Heart left ventricle (tissue), 16 donors: ENCODE data around the gene ZNF410. TPM values are rescaled to one million over a fixed set of nuclear protein-coding genes. Genes with fewer than 3 reads are reported as not detected.
A peak's percentile ranks its signal among the peaks of the same experiment; 100 is the strongest.

Experiments used
- ATAC-seq, 4 donors: fragments of 200-7000 bp; cut with Tn5 transposase; one replicate each; pipeline ENCODE4 v1.9.1; 2020 to 2022; ENCODE audit warnings: moderate library complexity in 4 of 4, mild to moderate bottlenecking in 3 of 4, moderate number of reproducible peaks in 1 of 4
- DNase-seq, 5 donors: peaks; one replicate each; pipeline ENCODE4 v3.0.0-alpha.2; 2020
- H3K27ac ChIP-seq, 12 donors: fragments of 200-600 bp; sonication (generic) in 4 of 12; one replicate each; pipeline versions ENCODE4 v1.5.0 to v1.8.0; 2016 to 2022; ENCODE audit warnings: mild to moderate bottlenecking in 2 of 12
- H3K27me3 ChIP-seq, 9 donors: fragments of 200-600 bp; sonication (generic) in 2 of 9; one replicate each; pipeline versions ENCODE4 v1.5.1 to v1.8.0; 2016 to 2022; ENCODE audit warnings: mild to moderate bottlenecking in 3 of 9
- H3K36me3 ChIP-seq, 9 donors: fragments of 200-600 bp; sonication (generic) in 2 of 9; one replicate each; pipeline versions ENCODE4 v1.5.0 to v1.8.0; 2018 to 2022; ENCODE audit warnings: mild to moderate bottlenecking in 2 of 9
- H3K4me1 ChIP-seq, 12 donors: fragments of 200-600 bp; sonication (generic) in 4 of 12; one replicate each; pipeline versions ENCODE4 v1.5.0 to v1.8.0; 2016 to 2022; ENCODE audit warnings: mild to moderate bottlenecking in 3 of 12
- H3K4me3 ChIP-seq, 12 donors: fragments of 200-600 bp; sonication (generic) in 4 of 12; one replicate each; pipeline versions ENCODE4 v1.5.0 to v1.8.0; 2017 to 2022; ENCODE audit warnings: mild to moderate bottlenecking in 9 of 12, moderate library complexity in 4 of 12
- H3K9me3 ChIP-seq, 12 donors: fragments of 200-600 bp; sonication (generic) in 4 of 12; one replicate each; pipeline versions ENCODE4 v1.5.0 to v1.8.0; 2016 to 2022; ENCODE audit warnings: mild to moderate bottlenecking in 1 of 12
- POLR2A ChIP-seq, 2 donors: fragments of 450-650 bp; IDR thresholded peaks; one replicate each; pipeline ENCODE4 v1.6.1; 2017; ENCODE audit warnings: antibody characterized with exemption in 2 of 2, mild to moderate bottlenecking in 2 of 2, moderate library complexity in 2 of 2
- WGBS, 4 donors: extraction: QIAGEN DNeasy Blood & Tissue Kit in 2 of 4; methylation state at CpG; one replicate each; pipeline versions ENCODE4 v1.1.5 to v1.1.7; 2013 to 2018; 5-methylcytosine and 5-hydroxymethylcytosine counted together
- intact Hi-C, 10 donors: fragments of 100-400 bp; cut with DNase I; formaldehyde crosslinking; loops; one replicate each; pipeline versions ENCODE4 v1.11.1 to v1.14.2; 2022
- polyA plus RNA-seq, 2 donors: library from polyadenylated mRNA; stranded (reverse); fragments of 200-250 nt; gene quantifications; one replicate each; pipeline ENCODE4 v1.2.3, GENCODE V29; 2013
- total RNA-seq, 9 donors: library from RNA; depleted of rRNA in 2 of 9; stranded (reverse); fragments of >200 nt in 2 of 9; fragmentation: NEBNext Ultra II Directional in 3 of 9; extraction: Animal tissue kit (Norgen Biotek cat#: 25700) in 3 of 9; gene quantifications; one replicate each; pipeline versions ENCODE4 v1.1.0 to v1.2.4, GENCODE V29; 2016 to 2023
- TF ChIP-seq, protein P1 (sequence below), 12 donors: fragments of 200-600 bp; sonication (generic) in 4 of 12; IDR thresholded peaks; one replicate each; pipeline versions ENCODE4 v1.5.0 to v1.8.0; 2018 to 2022; ENCODE audit warnings: antibody characterized with exemption in 12 of 12, mild to moderate bottlenecking in 5 of 12
- donor health status: ischemic (EF 13 %, LVEDD 7.1; RV severe dilation, severe dysfunction).
- donor health status: healthy with polysubstance abuse.
- donor health status: DM: no; HTN: yes; CAD: no.
- donor health status: DM: no; HTN: no; CAD: no.
- donor health status: ischemic (EF 25% LVEDD 6.9; RV normal size, moderate dysfunction).
- donor health status: ischemic (EF 25% LVEDD 5.7; RV mildly dilated, moderate dysfunction).
- donor health status: healthy.
- donor health status: DM: yes; HTN: yes; CAD: no.
- donor health status: ischemic (EF 35%, LVEDD 5.7; RV mildly dilated, moderate dysfunction).
- donor health status: nonischemic (EF 11% LVEDD 7.7; RV severe dilation, severe dysfunction).
- donor health status: DM: yes; HTN: yes; CAD: no.
- donor health status: PGD.
- donor health status: ischemic (EF 29% LVEDD 5.4; RV normal size, mild dysfunction).
- donor health status: nonischemic (EF 23%, LVEDD 6.1; RV moderate dilation, normal function).

ZNF410 gene
- total and polyA plus RNA-seq, 11 donors = 11.9 to 29.0 (median 20.1) TPM

DNA sequence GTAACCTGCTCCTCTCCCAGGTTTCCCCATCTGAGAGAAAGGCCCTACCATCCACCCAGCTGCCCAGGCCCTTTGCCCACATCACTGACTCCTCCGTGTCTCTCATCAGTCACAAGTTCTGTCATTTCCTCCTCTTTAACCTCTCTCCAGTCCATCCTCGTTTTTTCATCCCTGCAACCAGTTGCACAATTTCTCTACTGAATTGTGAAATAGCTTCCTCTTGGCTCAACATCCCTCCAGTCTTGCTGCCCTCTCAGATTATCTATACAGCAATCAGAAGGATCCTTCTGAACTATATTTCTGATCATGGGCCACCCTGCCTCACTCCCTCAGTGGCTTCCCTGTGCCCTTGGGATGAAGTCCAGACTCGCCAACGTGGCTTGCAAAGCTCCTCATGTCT lies 56.4 kb downstream of the ZNF410 start:
- H3K27ac ChIP-seq = peak overlapping the region in 1 of 12 donors; percentile 60
- intact Hi-C loops = no loop called here
- no peak for DNase-seq
- peak in 3 of 4 donors; percentile 54 to 63 (median 60) for ATAC-seq
- 59 to 74% (median 64%) methylated on average over 4 of the region's 4 CpGs for WGBS, 4 donors
- no peaks in the 10 kb centered on the region for H3K9me3 ChIP-seq
- H3K27me3 ChIP-seq = no peaks in the 10 kb centered on the region
- H3K4me3 ChIP-seq = no peak overlapping the region
- peaks cover 0 to 26% (median 0%) of the 10 kb centered on the region in 12 donors for H3K4me1 ChIP-seq
- peaks cover 0 to 85% (median 57%) of the 10 kb centered on the region in 9 donors for H3K36me3 ChIP-seq
- TF ChIP-seq, protein P1, sequence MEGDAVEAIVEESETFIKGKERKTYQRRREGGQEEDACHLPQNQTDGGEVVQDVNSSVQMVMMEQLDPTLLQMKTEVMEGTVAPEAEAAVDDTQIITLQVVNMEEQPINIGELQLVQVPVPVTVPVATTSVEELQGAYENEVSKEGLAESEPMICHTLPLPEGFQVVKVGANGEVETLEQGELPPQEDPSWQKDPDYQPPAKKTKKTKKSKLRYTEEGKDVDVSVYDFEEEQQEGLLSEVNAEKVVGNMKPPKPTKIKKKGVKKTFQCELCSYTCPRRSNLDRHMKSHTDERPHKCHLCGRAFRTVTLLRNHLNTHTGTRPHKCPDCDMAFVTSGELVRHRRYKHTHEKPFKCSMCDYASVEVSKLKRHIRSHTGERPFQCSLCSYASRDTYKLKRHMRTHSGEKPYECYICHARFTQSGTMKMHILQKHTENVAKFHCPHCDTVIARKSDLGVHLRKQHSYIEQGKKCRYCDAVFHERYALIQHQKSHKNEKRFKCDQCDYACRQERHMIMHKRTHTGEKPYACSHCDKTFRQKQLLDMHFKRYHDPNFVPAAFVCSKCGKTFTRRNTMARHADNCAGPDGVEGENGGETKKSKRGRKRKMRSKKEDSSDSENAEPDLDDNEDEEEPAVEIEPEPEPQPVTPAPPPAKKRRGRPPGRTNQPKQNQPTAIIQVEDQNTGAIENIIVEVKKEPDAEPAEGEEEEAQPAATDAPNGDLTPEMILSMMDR (IDR thresholded peaks at IDR 0.05) = no peak
- no peak for TF ChIP-seq POLR2A (IDR thresholded peaks at IDR 0.05)

DNA sequence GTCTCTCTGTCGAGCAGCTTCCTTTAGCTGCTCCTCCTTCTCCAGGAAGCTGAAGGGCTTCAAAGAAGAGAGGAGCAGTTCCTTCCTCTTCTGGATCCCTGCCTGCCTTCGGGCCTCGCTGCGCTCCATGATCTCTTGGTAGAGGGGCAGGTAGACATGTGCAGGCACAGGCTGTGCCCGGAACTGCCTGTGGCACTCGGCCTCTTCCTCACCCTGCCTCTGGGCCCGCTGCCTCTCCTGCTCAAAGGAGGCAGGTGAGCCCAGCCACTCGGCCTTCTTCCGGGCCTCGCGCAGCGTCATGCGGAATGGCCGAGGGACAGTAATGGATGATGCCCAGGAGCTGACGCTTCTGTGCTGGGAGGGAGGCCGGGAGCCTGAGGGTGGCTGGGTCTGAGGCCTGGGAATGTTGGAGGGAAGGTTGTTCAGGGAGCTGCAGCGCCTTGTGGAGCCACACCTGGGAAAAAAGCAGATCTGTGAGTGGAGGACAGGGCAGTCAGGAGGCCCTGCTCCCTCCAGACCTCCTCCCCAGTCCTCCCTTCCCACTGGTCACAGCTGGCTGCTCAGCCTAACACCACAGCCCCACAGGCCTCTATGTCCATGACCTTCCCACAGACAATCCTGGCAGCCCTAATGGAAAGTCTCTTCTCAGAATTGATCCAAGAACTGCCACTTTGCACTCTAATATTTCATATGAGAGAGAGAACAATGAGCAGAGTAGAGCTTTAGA lies 57.9 kb downstream of the ZNF410 start:
- H3K36me3 ChIP-seq = peaks cover 0 to 71% (median 51%) of the 10 kb centered on the region in 9 donors
- TF ChIP-seq, protein P1 (IDR thresholded peaks at IDR 0.05) = no peak
- no peak for TF ChIP-seq POLR2A (IDR thresholded peaks at IDR 0.05)
- peak overlapping the region in 1 of 12 donors; percentile 37 for H3K27ac ChIP-seq
- 84 to 96% (median 89%) methylated on average over 13 to 17 of the region's 17 CpGs for WGBS, 4 donors
- no peaks in the 10 kb centered on the region for H3K27me3 ChIP-seq
- intact Hi-C loops = no loop called here
- H3K4me3 ChIP-seq = no peak overlapping the region
- DNase-seq (no peak), ATAC-seq (no peak)
- no peaks in the 10 kb centered on the region for H3K9me3 ChIP-seq
- H3K4me1 ChIP-seq = peaks cover 0 to 29% (median 4%) of the 10 kb centered on the region in 12 donors

DNA sequence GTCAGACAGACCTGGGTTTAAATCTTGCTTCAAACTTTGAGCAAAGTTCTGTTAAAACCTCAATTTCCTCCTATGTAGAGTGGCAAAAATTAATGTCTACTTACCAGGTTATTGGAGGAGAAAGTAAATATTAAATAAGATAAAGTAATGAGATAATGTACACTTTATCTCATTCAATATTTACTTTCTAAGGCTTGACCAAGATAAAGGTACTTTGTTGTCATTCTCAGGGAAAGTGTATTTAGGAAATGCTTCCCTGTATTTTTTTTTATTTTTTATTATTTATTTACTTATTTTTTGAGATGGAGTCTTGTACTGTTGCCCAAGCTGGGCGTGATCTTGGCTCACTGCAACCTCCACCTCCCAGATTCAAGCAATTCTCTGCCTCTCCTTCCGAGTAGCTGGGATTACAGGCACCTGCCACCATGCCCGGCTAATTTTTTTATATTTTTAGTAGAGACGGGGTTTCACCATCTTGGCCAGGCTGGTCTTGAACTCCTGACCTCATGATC lies 58.6 kb downstream of the ZNF410 start:
- ATAC-seq (no peak), DNase-seq (no peak)
- intact Hi-C loops = no loop called here
- no peaks in the 10 kb centered on the region for H3K9me3 ChIP-seq
- H3K36me3 ChIP-seq = peaks cover 0 to 64% (median 44%) of the 10 kb centered on the region in 9 donors
- H3K4me3 ChIP-seq = no peak overlapping the region
- H3K4me1 ChIP-seq = peaks cover 0 to 29% (median 4%) of the 10 kb centered on the region in 12 donors
- no peak overlapping the region for H3K27ac ChIP-seq
- 80 to 94% (median 87%) methylated on average over 4 of the region's 4 CpGs for WGBS, 4 donors
- no peak for TF ChIP-seq POLR2A (IDR thresholded peaks at IDR 0.05)
- TF ChIP-seq, protein P1 (IDR thresholded peaks at IDR 0.05) = no peak
- H3K27me3 ChIP-seq = no peaks in the 10 kb centered on the region
